Spleen (tissue), 7 donors: ENCODE data around the gene IAPP.
"Not testable (repeated sequence)": the region's sequence is repeated elsewhere in the genome, so short reads cannot be mapped to it uniquely, and the experiment has no call there.

ENCODE experiments used
- POLR2A ChIP-seq, 3 donors: fragments of 450-650 bp; IDR thresholded peaks; one replicate each; pipeline ENCODE4 v1.5.1; 2017; ENCODE audit warnings: antibody characterized with exemption in 3 of 3, mild to moderate bottlenecking in 1 of 3
- TF ChIP-seq, protein P1 (sequence below), 11 experiments: fragments of 200-600 bp in 7 of 11; fragments of 450-650 bp in 4 of 11; sonication (generic) in 4 of 11; IDR thresholded peaks in 8 of 11; conservative IDR thresholded peaks in 3 of 11; 1 replicate in 7 of 11; 2 replicates in 4 of 11; pipeline versions ENCODE4 v1.4.0 to v1.8.0; 2016 to 2021; ENCODE audit warnings: antibody characterized with exemption in 11 of 11, inconsistent platforms in 4 of 11, mild to moderate bottlenecking in 1 of 11
- donor health status: DM: no; HTN: no; CAD: no; lungs with moderate emphysema.
- donor health status: DM: no; HTN: no; CAD: no.
- donor health status: DM: no; HTN: no; CAD: no.

DNA sequence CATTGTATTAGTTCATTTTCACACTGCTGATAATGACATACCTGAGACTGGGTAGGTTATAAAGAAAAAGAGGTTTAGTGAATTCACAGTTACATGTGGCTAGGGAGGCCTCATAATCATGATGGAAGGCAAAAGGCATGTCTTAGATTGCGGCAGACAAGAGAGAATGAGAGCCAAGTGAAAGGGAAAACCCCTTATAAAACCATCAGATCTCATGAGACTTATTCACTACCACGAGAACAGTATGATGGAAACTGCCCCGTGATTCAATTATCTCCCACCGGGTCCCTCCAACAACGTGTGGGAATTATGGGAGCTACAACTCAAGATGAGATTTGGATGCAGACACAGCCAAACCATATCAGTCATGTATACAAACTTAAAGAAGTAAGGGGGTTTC is 45.7 kb downstream of the IAPP start:
- TF ChIP-seq POLR2A (IDR thresholded peaks at IDR 0.05), result not testable (repeated sequence)
- TF ChIP-seq, protein P1, sequence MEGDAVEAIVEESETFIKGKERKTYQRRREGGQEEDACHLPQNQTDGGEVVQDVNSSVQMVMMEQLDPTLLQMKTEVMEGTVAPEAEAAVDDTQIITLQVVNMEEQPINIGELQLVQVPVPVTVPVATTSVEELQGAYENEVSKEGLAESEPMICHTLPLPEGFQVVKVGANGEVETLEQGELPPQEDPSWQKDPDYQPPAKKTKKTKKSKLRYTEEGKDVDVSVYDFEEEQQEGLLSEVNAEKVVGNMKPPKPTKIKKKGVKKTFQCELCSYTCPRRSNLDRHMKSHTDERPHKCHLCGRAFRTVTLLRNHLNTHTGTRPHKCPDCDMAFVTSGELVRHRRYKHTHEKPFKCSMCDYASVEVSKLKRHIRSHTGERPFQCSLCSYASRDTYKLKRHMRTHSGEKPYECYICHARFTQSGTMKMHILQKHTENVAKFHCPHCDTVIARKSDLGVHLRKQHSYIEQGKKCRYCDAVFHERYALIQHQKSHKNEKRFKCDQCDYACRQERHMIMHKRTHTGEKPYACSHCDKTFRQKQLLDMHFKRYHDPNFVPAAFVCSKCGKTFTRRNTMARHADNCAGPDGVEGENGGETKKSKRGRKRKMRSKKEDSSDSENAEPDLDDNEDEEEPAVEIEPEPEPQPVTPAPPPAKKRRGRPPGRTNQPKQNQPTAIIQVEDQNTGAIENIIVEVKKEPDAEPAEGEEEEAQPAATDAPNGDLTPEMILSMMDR (IDR thresholded peaks at IDR 0.05 in 8 of 11, conservative IDR thresholded peaks at IDR 0.05 in 3 of 11), result not testable (repeated sequence)
